Hematopoietic multipotent progenitor cell (in vitro differentiated cells): ENCODE measurements around the gene RNU6-1. TPM values are rescaled to one million over a fixed set of nuclear protein-coding genes. Genes with fewer than 3 reads are reported as not detected.

ENCODE experiments used
- DNase-seq, 3 donors: peaks; one replicate each; pipeline ENCODE4 v3.0.0-alpha.2; 2011 to 2015; ENCODE audit warnings: low read depth in 2 of 3, low spot score in 2 of 3
- total RNA-seq: library from RNA; depleted of rRNA; stranded (reverse); fragments of >200 nt; gene quantifications from one replicate; pipeline ENCODE4 v1.2.3, GENCODE V29; 2012

The RNU6-1 gene
- total RNA-seq = not detected

GRCh38 chr15:67839929-67840748 lies at the start of gene RNU6-1:
RNU6-1 (minus strand) TSS chr15:67840045.
- peak; percentile 92 to 95 (median 95) for DNase-seq

- no peak for DNase-seq
These were observed 47.9 kb upstream of the RNU6-1 start for GRCh38 chr15:67887776-67888175.

- DNase-seq = no peak
These were observed 46.0 kb upstream of the RNU6-1 start for GRCh38 chr15:67885861-67886260.

- no peak for DNase-seq
These were observed 45.3 kb upstream of the RNU6-1 start for GRCh38 chr15:67885175-67885523.

GRCh38 chr15:67884514-67885174 lies 44.8 kb upstream of the RNU6-1 start:
- DNase-seq = peak in 2 of 3 donors; percentile 50 to 57

GRCh38 chr15:67884009-67884408 lies 44.2 kb upstream of the RNU6-1 start:
- no peak for DNase-seq

- no peak for DNase-seq
These were observed 43.5 kb upstream of the RNU6-1 start for GRCh38 chr15:67883234-67883773.

GRCh38 chr15:67882487-67883233 lies 42.8 kb upstream of the RNU6-1 start:
- DNase-seq = peak in 2 of 3 donors; percentile 68 to 81

GRCh38 chr15:67880651-67881182 lies 40.9 kb upstream of the RNU6-1 start:
- DNase-seq = peak in 2 of 3 donors; percentile 41 to 54

GRCh38 chr15:67879440-67880129 lies 39.7 kb upstream of the RNU6-1 start:
- peak in 2 of 3 donors; percentile 60 to 88 for DNase-seq

GRCh38 chr15:67878712-67879206 lies 38.9 kb upstream of the RNU6-1 start:
- no peak for DNase-seq

GRCh38 chr15:67873777-67874176 lies 33.9 kb upstream of the RNU6-1 start:
- no peak for DNase-seq

- no peak for DNase-seq
These were observed 31.1 kb upstream of the RNU6-1 start for GRCh38 chr15:67870868-67871408.

GRCh38 chr15:67869701-67870100 lies 29.9 kb upstream of the RNU6-1 start:
- no peak for DNase-seq

GRCh38 chr15:67865766-67866165 lies 25.9 kb upstream of the RNU6-1 start:
- no peak for DNase-seq

GRCh38 chr15:67865331-67865730 lies 25.5 kb upstream of the RNU6-1 start:
- no peak for DNase-seq

GRCh38 chr15:67863442-67863987 lies 23.7 kb upstream of the RNU6-1 start:
- DNase-seq = peak; percentile 52 to 75 (median 67)

- DNase-seq = no peak
These were observed 23.1 kb upstream of the RNU6-1 start for GRCh38 chr15:67862750-67863441.

GRCh38 chr15:67861983-67862382 lies 22.1 kb upstream of the RNU6-1 start:
- no peak for DNase-seq
